WERI-Rb-1 (cell line): ENCODE measurements around the gene C20orf96.

Experiments used
- DNase-seq: peaks from one replicate; pipeline ENCODE4 v3.0.0-alpha.2; 2020
- H3K27ac ChIP-seq: fragments of 250-450 bp; sonication (Bioruptor Pico); 2 replicates; pipeline ENCODE4 v1.5.1; 2020; ENCODE audit warnings: mild to moderate bottlenecking, moderate library complexity
- H3K27me3 ChIP-seq: fragments of 250-450 bp; sonication (Bioruptor Pico); 2 replicates; pipeline ENCODE4 v1.5.1; 2021; ENCODE audit warnings: mild to moderate bottlenecking, low read depth, moderate library complexity; ENCODE audit not compliant: insufficient read depth, severe bottlenecking
- H3K36me3 ChIP-seq: fragments of 250-450 bp; sonication (Bioruptor Pico); 2 replicates; pipeline ENCODE4 v1.5.1; 2020; ENCODE audit warnings: mild to moderate bottlenecking, moderate library complexity
- H3K4me3 ChIP-seq: 2 replicates; pipeline ENCODE4 v1.5.1; 2011; ENCODE audit warnings: low read depth, mild to moderate bottlenecking, control low read depth, low read length
- H3K9me3 ChIP-seq: fragments of 250-450 bp; sonication (Bioruptor Pico); 2 replicates; pipeline ENCODE4 v1.5.1; 2021; ENCODE audit warnings: mild to moderate bottlenecking, moderate library complexity; ENCODE audit not compliant: severe bottlenecking
- CTCF ChIP-seq: IDR thresholded peaks from 2 replicates; pipeline ENCODE4 v1.5.1; 2011; ENCODE audit warnings: low read depth, mild to moderate bottlenecking, control low read depth, inconsistent platforms, low read length

The C20orf96 gene

GRCh38 chr20:328975-329695 lies 38.6 kb upstream of the C20orf96 start:
- no peak for TF ChIP-seq CTCF
- H3K9me3 ChIP-seq = no peaks in the 10 kb centered on the region
- H3K4me3 ChIP-seq = no peak overlapping the region
- no peaks in the 10 kb centered on the region for H3K27me3 ChIP-seq
- H3K27ac ChIP-seq = peak overlapping the region; percentile 84
- peaks cover 30% of the 10 kb centered on the region for H3K36me3 ChIP-seq
- no peak for DNase-seq

- Histone ChIP-seq H3K9me3 (no peaks in the 10 kb centered on the region), H3K36me3 (peaks cover 30% of the 10 kb centered on the region), H3K27ac (peak overlapping the region; percentile 84), H3K4me3 (peak overlapping the region; percentile 93), H3K27me3 (no peaks in the 10 kb centered on the region)
- DNase-seq = no peak
- no peak for TF ChIP-seq CTCF
Observed at GRCh38 chr20:328027-328974, 37.8 kb upstream of the C20orf96 start.

- Histone ChIP-seq H3K9me3 (no peaks in the 10 kb centered on the region), H3K36me3 (peaks cover 30% of the 10 kb centered on the region), H3K4me3 (peak overlapping the region; percentile 93), H3K27me3 (no peaks in the 10 kb centered on the region), H3K27ac (peak overlapping the region; percentile 70)
- DNase-seq = peak; percentile 96
- TF ChIP-seq CTCF = no peak
Observed at GRCh38 chr20:327186-328026, 36.9 kb upstream of the C20orf96 start.

GRCh38 chr20:326645-327185 lies 36.2 kb upstream of the C20orf96 start:
- no peaks in the 10 kb centered on the region for H3K9me3 ChIP-seq
- peak overlapping the region; percentile 93 for H3K4me3 ChIP-seq
- TF ChIP-seq CTCF = no peak
- H3K27ac ChIP-seq = peak overlapping the region; percentile 98
- DNase-seq = peak; percentile 44
- peaks cover 30% of the 10 kb centered on the region for H3K36me3 ChIP-seq
- H3K27me3 ChIP-seq = no peaks in the 10 kb centered on the region

GRCh38 chr20:325889-326644 lies 35.5 kb upstream of the C20orf96 start:
- peak overlapping the region; percentile 93 for H3K4me3 ChIP-seq
- TF ChIP-seq CTCF = no peak
- DNase-seq = peak; percentile 80
- H3K27ac ChIP-seq = peak overlapping the region; percentile 98
- no peaks in the 10 kb centered on the region for H3K9me3 ChIP-seq
- peaks cover 30% of the 10 kb centered on the region for H3K36me3 ChIP-seq
- H3K27me3 ChIP-seq = no peaks in the 10 kb centered on the region
